ENCODE data around the gene ASPHD1.
"Not testable (repeated sequence)": the region's sequence is repeated elsewhere in the genome, so short reads cannot be mapped to it uniquely, and the experiment has no call there.

Gene ASPHD1

GRCh38 chr16:29877266-29877961 lies 22.9 kb upstream of the ASPHD1 start:
- DNase-seq (ENCODE audit: low read depth) = no peak

GRCh38 chr16:29878172-29878571 lies 22.1 kb upstream of the ASPHD1 start:
- no peak for DNase-seq (ENCODE audit: low read depth)

- DNase-seq (ENCODE audit: low read depth) = no peak
These were observed 19.2 kb upstream of the ASPHD1 start for GRCh38 chr16:29881050-29881449.

GRCh38 chr16:29883987-29884386 lies 16.3 kb upstream of the ASPHD1 start:
- no peak for DNase-seq (ENCODE audit: low read depth)

GRCh38 chr16:29889372-29889771 lies 10.9 kb upstream of the ASPHD1 start:
- DNase-seq (ENCODE audit: low read depth) = not testable (repeated sequence)

GRCh38 chr16:29891525-29892457 lies 8.5 kb upstream of the ASPHD1 start:
- no peak for DNase-seq (ENCODE audit: low read depth)

GRCh38 chr16:29892458-29892813 lies 7.9 kb upstream of the ASPHD1 start:
- DNase-seq (ENCODE audit: low read depth) = no peak

- no peak for DNase-seq (ENCODE audit: low read depth)
These were observed 6.7 kb upstream of the ASPHD1 start for GRCh38 chr16:29893553-29893952.

GRCh38 chr16:29894352-29894751 lies 5.9 kb upstream of the ASPHD1 start:
- no peak for DNase-seq (ENCODE audit: low read depth)

GRCh38 chr16:29896841-29897240 lies 3.4 kb upstream of the ASPHD1 start:
- no peak for DNase-seq (ENCODE audit: low read depth)

GRCh38 chr16:29897333-29897732 lies 3.0 kb upstream of the ASPHD1 start:
- DNase-seq (ENCODE audit: low read depth) = no peak

GRCh38 chr16:29898135-29898803 lies 2.0 kb upstream of the ASPHD1 start:
- DNase-seq (ENCODE audit: low read depth) = no peak

GRCh38 chr16:29898804-29899515 lies 1.3 kb upstream of the ASPHD1 start:
- DNase-seq (ENCODE audit: low read depth) = no peak

GRCh38 chr16:29899516-29900101 lies 679 bp upstream of the ASPHD1 start, which contains the start of gene SEZ6L2:
Gene SEZ6L2 (minus strand): TSS chr16:29899550. CDS start chr16:29899019, 531 bp downstream.
- no peak for DNase-seq (ENCODE audit: low read depth)

GRCh38 chr16:29900888-29901606 lies 759 bp downstream of the ASPHD1 start:
- DNase-seq (ENCODE audit: low read depth) = no peak

- no peak for DNase-seq (ENCODE audit: low read depth)
These were observed 1.3 kb downstream of the ASPHD1 start for GRCh38 chr16:29901607-29901945.

- no peak for DNase-seq (ENCODE audit: low read depth)
These were observed 3.3 kb downstream of the ASPHD1 start for GRCh38 chr16:29903590-29903989.

- no peak for DNase-seq (ENCODE audit: low read depth)
These were observed 4.7 kb downstream of the ASPHD1 start for GRCh38 chr16:29904947-29905346.

- no peak for DNase-seq (ENCODE audit: low read depth)
These were observed 5.4 kb downstream of the ASPHD1 start for GRCh38 chr16:29905668-29906067.

- DNase-seq (ENCODE audit: low read depth) = no peak
These were observed 6.4 kb downstream of the ASPHD1 start for GRCh38 chr16:29906520-29907244.
